ENCODE measurements around the gene THBD. TPM values are rescaled to one million over a fixed set of nuclear protein-coding genes. Genes with fewer than 3 reads are reported as not detected.
A peak's percentile ranks its signal among the peaks of the same experiment; 100 is the strongest.

The THBD gene
- total and polyA plus RNA-seq, 9 of the 15 experiments (the other 6 are each of a cell fraction or from before 2014, with no cell fraction given): 0.07 to 0.49 (median 0.33) TPM

- no peak for TF ChIP-seq ZNF740 (CRISPR knock-in tag; IDR thresholded peaks at IDR 0.05)
- no peak for TF ChIP-seq ZNF740 (tag; IDR thresholded peaks at IDR 0.05)
- TF ChIP-seq DDX20 (tag; IDR thresholded peaks at IDR 0.05; ENCODE audit: low read depth): no peak
- no peak for TF ChIP-seq CREB1 (IDR thresholded peaks at IDR 0.05)
- no peak for TF ChIP-seq CREB1 (CRISPR knock-in tag; IDR thresholded peaks at IDR 0.05)
- TF ChIP-seq ADNP (tag; IDR thresholded peaks at IDR 0.05): no peak
- TF ChIP-seq ARID3A (IDR thresholded peaks at IDR 0.05; ENCODE audit: borderline replicate concordance, low read depth, low read length): no peak
Measured at GRCh38 chr20:23061262-23061661, 11.8 kb upstream of the THBD start (continued).

- ChIA-PET POLR2A (interaction anchor here (0.6 to 1.9 kb wide), 3 partner anchors 10 to 247 kb away, joined by 3 to 11 read pairs (median 3); no protein-coding TSS in a partner anchor), CTCF (ENCODE audit: low intra/inter-chr PET ratio) (no interaction called here)
- TF ChIP-seq MLX (CRISPR knock-in tag; conservative IDR thresholded peaks at IDR 0.05) (no peak), TRIM28 (IDR thresholded peaks at IDR 0.05) (no peak), POLR2B (IDR thresholded peaks at IDR 0.05; ENCODE audit: low read depth, partially characterized antibody) (no peak), PTRF (tag; IDR thresholded peaks at IDR 0.05) (no peak), NCOR1 (IDR thresholded peaks at IDR 0.05) (peak; percentile 77), CHD2 (IDR thresholded peaks at IDR 0.05; ENCODE audit: low read depth, low read length) (no peak), TRIM24 (IDR thresholded peaks at IDR 0.05) (0 out of 4 replicates have a peak, but pooled peaks of 1 of the 2 experiments have one; percentile 19)
Measured at GRCh38 chr20:23060629-23061028, 11.2 kb upstream of the THBD start.

More at GRCh38 chr20:23060629-23061028, 11.2 kb upstream of the THBD start:
- DNase-seq (ENCODE audit: extremely low read depth in 1 of 4, low spot score in 3 of 4) (peak in 2 of 4 experiments; percentile 36 to 67), ATAC-seq (peak; percentile 60), FAIRE-seq (peak; percentile 82)
- WGBS (ENCODE audit: insufficient coverage, low coverage, missing lambda C conversion rate): 0% methylated on average over 4 of the region's 4 CpGs
- Histone ChIP-seq H3K27ac (ENCODE audit: extremely low read depth, low read depth, low read length) (no peak overlapping the region), H3K4me2 (ENCODE audit: insufficient read depth, low read length) (no peak overlapping the region), H4K20me1 (replicated peaks; ENCODE audit: control insufficient read depth, insufficient read depth, low read length) (no peaks in the 10 kb centered on the region), H3K79me2 (ENCODE audit: control insufficient read depth, insufficient read depth, low read length) (no peaks in the 10 kb centered on the region), H3K4me3 (no peak overlapping the region), H2AFZ (ENCODE audit: low read depth, low read length) (peak overlapping the region; percentile 17; the same call in 1 of the 2 replicates), H3K9ac (ENCODE audit: insufficient read depth in 1 of 2, low read depth in 2 of 2, low read length in 2 of 2) (no peak overlapping the region), H3K9me3 (replicated peaks; ENCODE audit: control insufficient read depth, insufficient read depth, low read depth, low read length) (no peaks in the 10 kb centered on the region), H3K9me1 (ENCODE audit: control insufficient read depth, insufficient read depth, low read length) (no peaks in the 10 kb centered on the region), H3K27me3 (ENCODE audit: control insufficient read depth in 2 of 2, insufficient read depth in 2 of 2, low read length in 2 of 2) (no peaks in the 10 kb centered on the region), H3K4me1 (replicated peaks in 1 of 2; ENCODE audit: control insufficient read depth in 2 of 2, insufficient read depth in 2 of 2, low read length in 2 of 2) (peaks cover 0 to 24% of the 10 kb centered on the region in 2 experiments; a peak in 2 of 5 replicates), H3K36me3 (ENCODE audit: control insufficient read depth, insufficient read depth, low read length) (no peaks in the 10 kb centered on the region)
- intact Hi-C loops (cut with micrococcal nuclease): no loop called here
- in situ Hi-C loops (cut with MboI): loop anchor here (5.0 kb wide), 1 partner anchor 137 kb away; no protein-coding TSS in a partner anchor
- BruUV-seq (replicated peaks): no TSS peak
